WTC11 (cell line): Measurements from ENCODE around the gene SLC4A8. TPM values are rescaled to one million over a fixed set of nuclear protein-coding genes. Genes with fewer than 3 reads are reported as not detected.

ENCODE experiments used
- ATAC-seq: fragments of 200-7000 bp; cut with Tn5 transposase; 2 replicates; pipeline ENCODE4 v1.10.0; 2021; ENCODE audit warnings: mild to moderate bottlenecking, moderate library complexity
- CTCF ChIA-PET: fragments of 300-600 bp; sonication (Branson Sonifier 250); formaldehyde crosslinking; loops from one replicate; lab custom pipeline; 2021; ENCODE audit warnings: antibody characterized with exemption; lab: Charles Lee
- POLR2A ChIA-PET: fragments of 350-600 bp; sonication (Branson Sonifier 250); formaldehyde crosslinking; loops from one replicate; lab custom pipeline; 2021; ENCODE audit warnings: antibody characterized with exemption; lab: Charles Lee
- DNase-seq: peaks from one replicate; pipeline ENCODE4 v3.0.0; 2021; ENCODE audit warnings: low spot score
- H3K27ac Mint-ChIP-seq: 2 replicates; pipeline ENCODE4 v1.8.0; 2021; ENCODE audit warnings: mixed read lengths
- H3K27me3 Mint-ChIP-seq: 2 replicates; pipeline ENCODE4 v1.8.0; 2021; ENCODE audit warnings: low read depth, mild to moderate bottlenecking, moderate library complexity, mixed read lengths
- H3K36me3 Mint-ChIP-seq: 2 replicates; pipeline ENCODE4 v1.8.0; 2021; ENCODE audit warnings: mixed read lengths
- H3K4me1 Mint-ChIP-seq: 2 replicates; pipeline ENCODE4 v1.8.0; 2022; ENCODE audit warnings: mixed read lengths
- H3K4me3 Mint-ChIP-seq: 2 replicates; pipeline ENCODE4 v1.8.0; 2021; ENCODE audit warnings: mild to moderate bottlenecking, moderate library complexity, mixed read lengths
- H3K9me3 Mint-ChIP-seq: 2 replicates; pipeline ENCODE4 v1.8.0; 2021; ENCODE audit warnings: mixed read lengths
- CREM ChIP-seq: sonication (generic); formaldehyde crosslinking; IDR thresholded peaks from 2 replicates; pipeline ENCODE4 v1.8.1; 2022; ENCODE audit warnings: mild to moderate bottlenecking, missing genetic modification reagents, moderate library complexity
- E2F4 ChIP-seq: sonication (generic); formaldehyde crosslinking; IDR thresholded peaks from 2 replicates; pipeline ENCODE4 v1.8.1; 2022; ENCODE audit warnings: low read depth, mild to moderate bottlenecking, moderate library complexity, missing genetic modification reagents, borderline replicate concordance
- EMX1 ChIP-seq: fragments of 250-450 bp; sonication (Bioruptor Pico); IDR thresholded peaks from 2 replicates; pipeline ENCODE4 v1.8.0; 2021; ENCODE audit warnings: mild to moderate bottlenecking
- ERG ChIP-seq: fragments of 250-450 bp; sonication (Bioruptor Pico); IDR thresholded peaks from 2 replicates; pipeline ENCODE4 v1.8.0; 2021; ENCODE audit warnings: mild to moderate bottlenecking
- ESRRA ChIP-seq: sonication (generic); formaldehyde crosslinking; IDR thresholded peaks from 2 replicates; pipeline ENCODE4 v1.8.1; 2022; ENCODE audit warnings: mild to moderate bottlenecking, missing genetic modification reagents, borderline replicate concordance
- FOXK1 ChIP-seq: sonication (generic); formaldehyde crosslinking; IDR thresholded peaks from 2 replicates; pipeline ENCODE4 v1.8.0; 2022; ENCODE audit warnings: mild to moderate bottlenecking, moderate library complexity, missing genetic modification reagents
- GRHL2 ChIP-seq: fragments of 250-450 bp; sonication (Bioruptor Pico); IDR thresholded peaks from 2 replicates; pipeline ENCODE4 v1.8.0; 2022; ENCODE audit warnings: mild to moderate bottlenecking, moderate library complexity; ENCODE audit not compliant: insufficient replicate concordance, severe bottlenecking
- GTF2I ChIP-seq: fragments of 250-450 bp; sonication (Bioruptor Pico); conservative IDR thresholded peaks from 2 replicates; pipeline ENCODE4 v1.4.0; 2021; ENCODE audit warnings: mild to moderate bottlenecking
- HMGA2 ChIP-seq: fragments of 250-450 bp; sonication (Bioruptor Pico); IDR thresholded peaks from 2 replicates; pipeline ENCODE4 v1.4.0; 2021; ENCODE audit warnings: mild to moderate bottlenecking, moderate library complexity
- HMGXB4 ChIP-seq: sonication (generic); formaldehyde crosslinking; IDR thresholded peaks from 2 replicates; pipeline ENCODE4 v1.8.1; 2023; ENCODE audit warnings: mild to moderate bottlenecking, moderate library complexity, missing genetic modification reagents
- JUN ChIP-seq: sonication (generic); formaldehyde crosslinking; IDR thresholded peaks from 2 replicates; pipeline ENCODE4 v1.8.0; 2023; ENCODE audit warnings: mild to moderate bottlenecking, missing genetic modification reagents
- KAT7 ChIP-seq: sonication (generic); formaldehyde crosslinking; IDR thresholded peaks from 2 replicates; pipeline ENCODE4 v1.8.1; 2023; ENCODE audit warnings: missing genetic modification reagents, mild to moderate bottlenecking, borderline replicate concordance
- MLX ChIP-seq: sonication (generic); formaldehyde crosslinking; IDR thresholded peaks from 2 replicates; pipeline ENCODE4 v1.8.1; 2023; ENCODE audit warnings: mild to moderate bottlenecking, missing genetic modification reagents, moderate library complexity
- NFATC4 ChIP-seq: fragments of 250-450 bp; sonication (Bioruptor Pico); IDR thresholded peaks from 2 replicates; pipeline ENCODE4 v1.9.0; 2021; ENCODE audit warnings: mild to moderate bottlenecking
- NR1H2 ChIP-seq: sonication (generic); formaldehyde crosslinking; IDR thresholded peaks from 2 replicates; pipeline ENCODE4 v1.9.0; 2021; ENCODE audit warnings: mild to moderate bottlenecking, moderate library complexity, missing genetic modification reagents
- NR3C1 ChIP-seq: sonication (generic); formaldehyde crosslinking; conservative IDR thresholded peaks from 2 replicates; pipeline ENCODE4 v1.8.1; 2023; ENCODE audit warnings: low read depth, mild to moderate bottlenecking, missing genetic modification reagents
- RELA ChIP-seq: sonication (generic); formaldehyde crosslinking; IDR thresholded peaks from 2 replicates; pipeline ENCODE4 v1.8.1; 2022; ENCODE audit warnings: missing genetic modification reagents, mild to moderate bottlenecking, borderline replicate concordance
- RORB ChIP-seq: fragments of 250-450 bp; sonication (Bioruptor Pico); IDR thresholded peaks from 2 replicates; pipeline ENCODE4 v1.9.0; 2021; ENCODE audit warnings: mild to moderate bottlenecking
- SMAD4 ChIP-seq: sonication (generic); formaldehyde crosslinking; IDR thresholded peaks from 2 replicates; pipeline ENCODE4 v1.8.0; 2022; ENCODE audit warnings: mild to moderate bottlenecking, missing genetic modification reagents
- SP1 ChIP-seq: sonication (generic); formaldehyde crosslinking; conservative IDR thresholded peaks from 2 replicates; pipeline ENCODE4 v1.8.1; 2022; ENCODE audit warnings: missing genetic modification reagents
- USF1 ChIP-seq: sonication (generic); formaldehyde crosslinking; IDR thresholded peaks from 2 replicates; pipeline ENCODE4 v1.8.0; 2022; ENCODE audit warnings: mild to moderate bottlenecking, missing genetic modification reagents
- ZBTB21 ChIP-seq: sonication (generic); formaldehyde crosslinking; IDR thresholded peaks from 2 replicates; pipeline ENCODE4 v1.8.1; 2023; ENCODE audit warnings: mild to moderate bottlenecking, missing genetic modification reagents, borderline replicate concordance
- ZBTB43 ChIP-seq: sonication (generic); formaldehyde crosslinking; IDR thresholded peaks from 2 replicates; pipeline ENCODE4 v1.8.1; 2023; ENCODE audit warnings: mild to moderate bottlenecking, missing genetic modification reagents
- ZNF263 ChIP-seq: sonication (generic); formaldehyde crosslinking; IDR thresholded peaks from 2 replicates; pipeline ENCODE4 v1.8.1; 2022; ENCODE audit warnings: low read depth, mild to moderate bottlenecking, moderate library complexity, missing genetic modification reagents
- ZNF416 ChIP-seq: fragments of 250-450 bp; sonication (Bioruptor Pico); IDR thresholded peaks from 2 replicates; pipeline ENCODE4 v1.9.0; 2021; ENCODE audit warnings: mild to moderate bottlenecking, inconsistent platforms
- total RNA-seq: library from RNA; stranded (reverse); gene quantifications from 3 replicates; pipeline ENCODE4 v1.2.3, GENCODE V29; 2021

SLC4A8 gene
- total RNA-seq, 1 experiment from 2014 or later = 16.9 TPM

- TF ChIP-seq HMGXB4 (CRISPR knock-in tag) (no peak), ZNF263 (CRISPR knock-in tag) (no peak), ZNF416 (CRISPR knock-in tag) (no peak), NR1H2 (CRISPR knock-in tag) (no peak), RORB (CRISPR knock-in tag) (no peak), USF1 (CRISPR knock-in tag) (no peak), GRHL2 (CRISPR knock-in tag) (no peak), ZBTB43 (CRISPR knock-in tag) (no peak)
These were observed 17.0 kb upstream of the SLC4A8 start (continued) for GRCh38 chr12:51407604-51408003.

- ATAC-seq = no peak
- POLR2A ChIA-PET = no interaction called here
- H3K4me3 Mint-ChIP-seq = no peak overlapping the region
- DNase-seq = no peak
- H3K27me3 Mint-ChIP-seq = no peaks in the 10 kb centered on the region
- H3K4me1 Mint-ChIP-seq = peaks cover 7% of the 10 kb centered on the region
- TF ChIP-seq HMGA2 = no peak
- no peak for TF ChIP-seq EMX1
- TF ChIP-seq NFATC4 (CRISPR knock-in tag) = no peak
- TF ChIP-seq RELA = no peak
- no peak for TF ChIP-seq NR3C1 (CRISPR knock-in tag)
- no peak for TF ChIP-seq JUN
- TF ChIP-seq GTF2I (CRISPR knock-in tag) = no peak
- TF ChIP-seq E2F4 (CRISPR knock-in tag) = no peak
- no peak for TF ChIP-seq KAT7 (CRISPR knock-in tag)
- no peak for TF ChIP-seq ERG (CRISPR knock-in tag)
- no peak for TF ChIP-seq CREM (CRISPR knock-in tag)
- no peak for TF ChIP-seq ZBTB21
- TF ChIP-seq SMAD4 (CRISPR knock-in tag) = no peak
- TF ChIP-seq FOXK1 = no peak
- TF ChIP-seq SP1 = no peak
- TF ChIP-seq ESRRA = no peak
- TF ChIP-seq MLX (CRISPR knock-in tag) = no peak
- no peak for TF ChIP-seq USF1 (CRISPR knock-in tag)
- TF ChIP-seq, all 79 proteins: peak for 0
- Mint-ChIP-seq H3K27ac (no peak overlapping the region), H3K36me3 (no peaks in the 10 kb centered on the region), H3K9me3 (no peaks in the 10 kb centered on the region)
- CTCF ChIA-PET = interaction anchor here (0.8 kb wide), 1 partner anchor 9 kb away, joined by 5 read pairs; no protein-coding TSS in a partner anchor
These were observed 14.8 kb upstream of the SLC4A8 start for GRCh38 chr12:51409846-51410245.
